GM12864 (cell line): ENCODE results near the gene DHRSX.

Experiments
- DNase-seq: peaks from one replicate; pipeline ENCODE4 v3.0.0-alpha.2; 2011; ENCODE audit warnings: low read depth
- H3K4me3 ChIP-seq: 2 replicates; pipeline ENCODE4 v1.5.1; 2011; ENCODE audit warnings: mild to moderate bottlenecking, low read depth, low read length, control low read depth
- CTCF ChIP-seq: IDR thresholded peaks from 2 replicates; pipeline ENCODE4 v1.5.1; 2011; ENCODE audit warnings: low read depth, mild to moderate bottlenecking, moderate library complexity, low read length, control low read depth, inconsistent platforms; ENCODE audit errors: missing control alignments

The DHRSX gene

GRCh38 chrX:2439613-2440012, 61.2 kb downstream of the DHRSX start:
- no peak for TF ChIP-seq CTCF
- H3K4me3 ChIP-seq = no peak overlapping the region
- no peak for DNase-seq

GRCh38 chrX:2435465-2435864, 65.3 kb downstream of the DHRSX start:
- no peak for TF ChIP-seq CTCF
- DNase-seq = no peak
- no peak overlapping the region for H3K4me3 ChIP-seq

GRCh38 chrX:2434270-2435163, 66.3 kb downstream of the DHRSX start:
- H3K4me3 ChIP-seq = no peak overlapping the region
- no peak for TF ChIP-seq CTCF
- no peak for DNase-seq

GRCh38 chrX:2432298-2432863, 68.4 kb downstream of the DHRSX start:
- no peak overlapping the region for H3K4me3 ChIP-seq
- no peak for DNase-seq
- no peak for TF ChIP-seq CTCF

GRCh38 chrX:2430265-2430825, 70.4 kb downstream of the DHRSX start:
- H3K4me3 ChIP-seq = no peak overlapping the region
- no peak for DNase-seq
- no peak for TF ChIP-seq CTCF

GRCh38 chrX:2427737-2428136, 73.0 kb downstream of the DHRSX start:
- DNase-seq = no peak
- no peak for TF ChIP-seq CTCF

GRCh38 chrX:2427147-2427546, 73.6 kb downstream of the DHRSX start:
- TF ChIP-seq CTCF = no peak
- no peak overlapping the region for H3K4me3 ChIP-seq
- DNase-seq = no peak

More at GRCh38 chrX:2427737-2428136, 73.0 kb downstream of the DHRSX start:
- no peak overlapping the region for H3K4me3 ChIP-seq
